SK-N-SH (cell line): ENCODE measurements around the gene RASGRF2. TPM values are rescaled to one million over a fixed set of nuclear protein-coding genes. Genes with fewer than 3 reads are reported as not detected.

Experiments used
- CTCF ChIA-PET: fragments of 300-600, 350-600 bp; formaldehyde crosslinking; extraction: SDS; loops from one replicate; lab custom pipeline; 2021; lab: Yijun Ruan, JAX
- POLR2A ChIA-PET: fragments of 350-600 bp; sonication (Branson Sonifier 250); formaldehyde crosslinking; extraction: SDS; loops from one replicate; lab custom pipeline; 2020; ENCODE audit warnings: antibody characterized with exemption, inconsistent platforms; lab: Yijun Ruan, JAX
- DNase-seq: peaks from one replicate; pipeline ENCODE4 v3.0.0; 2012
- H2AFZ ChIP-seq: fragments of 200-600 bp; sonication (generic); 2 replicates; pipeline ENCODE4 v1.8.1; 2016; ENCODE audit warnings: antibody characterized with exemption, mild to moderate bottlenecking, low read depth
- H3F3A ChIP-seq: fragments of 200-600 bp; sonication (generic); replicated peaks from 2 replicates; pipeline ENCODE3; 2016; ENCODE audit warnings: antibody characterized with exemption, mild to moderate bottlenecking; ENCODE audit not compliant: insufficient read depth
- H3K27ac ChIP-seq, 2 experiments: fragments of 200-500 bp in 1 of 2; fragments of 200-600 bp in 1 of 2; sonication (Bioruptor generic) in 1 of 2; sonication (generic), shearing (Covaris generic) in 1 of 2; 2 replicates each; pipeline versions ENCODE4 v1.5.1 to v1.6.1; 2014 to 2016; ENCODE audit warnings: low read depth in 2 of 2, inconsistent platforms in 1 of 2, low read length in 1 of 2, mild to moderate bottlenecking in 1 of 2, mixed read lengths in 1 of 2
- H3K27me3 ChIP-seq: fragments of 200-600 bp; sonication (generic), shearing (Covaris generic); 2 replicates; pipeline ENCODE4 v1.6.1; 2016; ENCODE audit warnings: mixed run types; ENCODE audit not compliant: insufficient read depth
- H3K36me3 ChIP-seq, 2 experiments: fragments of 200-500 bp in 1 of 2; fragments of 200-600 bp in 1 of 2; sonication (Bioruptor generic) in 1 of 2; sonication (generic) in 1 of 2; replicated peaks in 1 of 2; 2 replicates each; pipeline versions ENCODE3 to v1.5.1; 2014 to 2016; ENCODE audit warnings: low read length in 1 of 2, mild to moderate bottlenecking in 1 of 2; ENCODE audit not compliant: insufficient read depth in 2 of 2, control insufficient read depth in 1 of 2
- H3K4me1 ChIP-seq, 2 experiments: fragments of 200-500 bp in 1 of 2; fragments of 200-600 bp in 1 of 2; sonication (Bioruptor generic) in 1 of 2; sonication (generic), shearing (Covaris generic) in 1 of 2; 2 replicates each; pipeline versions ENCODE4 v1.5.1 to v1.6.1; 2014 to 2016; ENCODE audit warnings: low read depth in 1 of 2, low read length in 1 of 2, mixed run types in 1 of 2; ENCODE audit not compliant: insufficient read depth in 2 of 2, control insufficient read depth in 1 of 2
- H3K4me2 ChIP-seq: fragments of 200-600 bp; sonication (generic), shearing (Covaris generic); 2 replicates; pipeline ENCODE4 v1.6.1; 2017; ENCODE audit warnings: mixed run types
- H3K4me3 ChIP-seq, 2 experiments: fragments of 200-500 bp in 1 of 2; fragments of 200-600 bp in 1 of 2; sonication (Bioruptor generic) in 1 of 2; sonication (generic), shearing (Covaris generic) in 1 of 2; 2 replicates each; pipeline versions ENCODE4 v1.5.1 to v1.8.1; 2014 to 2016; ENCODE audit warnings: low read depth in 2 of 2, inconsistent platforms in 1 of 2, low read length in 1 of 2, mild to moderate bottlenecking in 1 of 2, mixed read lengths in 1 of 2, moderate library complexity in 1 of 2
- H3K79me2 ChIP-seq: fragments of 200-600 bp; sonication (generic); 2 replicates; pipeline ENCODE4 v1.8.1; 2017; ENCODE audit warnings: mild to moderate bottlenecking; ENCODE audit not compliant: insufficient read depth
- H3K9ac ChIP-seq: fragments of 200-600 bp; sonication (generic); 2 replicates; pipeline ENCODE4 v1.6.1; 2017; ENCODE audit warnings: mixed run types
- H3K9me2 ChIP-seq: fragments of 200-600 bp; sonication (generic); 2 replicates; pipeline ENCODE4 v1.6.1; 2017; ENCODE audit warnings: mixed run types
- H3K9me3 ChIP-seq: fragments of 200-600 bp; sonication (generic); 2 replicates; pipeline ENCODE4 v1.6.1; 2017; ENCODE audit warnings: mixed run types, mild to moderate bottlenecking, moderate library complexity
- H4K20me1 ChIP-seq: fragments of 200-600 bp; sonication (generic); 2 replicates; pipeline ENCODE4 v1.6.1; 2017; ENCODE audit warnings: mild to moderate bottlenecking, mixed run types; ENCODE audit not compliant: insufficient read depth
- CHD2 ChIP-seq: fragments of 150-350 bp; IDR thresholded peaks from 2 replicates; pipeline ENCODE4 v1.6.1; 2018; ENCODE audit warnings: low read length; ENCODE audit not compliant: partially characterized antibody
- ELF1 ChIP-seq: IDR thresholded peaks from 2 replicates; pipeline ENCODE4 v1.4.0; 2012
- EP300 ChIP-seq, 2 experiments: IDR thresholded peaks; 2 replicates each; pipeline versions ENCODE4 v1.4.0 to v1.6.1; 2012; ENCODE audit warnings: borderline replicate concordance in 1 of 2, low read depth in 1 of 2, low read length in 1 of 2
- FOSL2 ChIP-seq: IDR thresholded peaks from 2 replicates; pipeline ENCODE4 v1.4.0; 2012; ENCODE audit warnings: low read depth, mild to moderate bottlenecking, moderate library complexity, borderline replicate concordance
- FOXJ3 ChIP-seq: sonication (generic); formaldehyde crosslinking; IDR thresholded peaks from 2 replicates; pipeline ENCODE4 v1.5.1; 2020; ENCODE audit warnings: mild to moderate bottlenecking, missing genetic modification reagents
- FOXM1 ChIP-seq: IDR thresholded peaks from 2 replicates; pipeline ENCODE4 v1.4.0; 2012; ENCODE audit warnings: low read depth, mild to moderate bottlenecking
- GABPA ChIP-seq: IDR thresholded peaks from 2 replicates; pipeline ENCODE4 v1.4.0; 2012; ENCODE audit warnings: low read depth, mild to moderate bottlenecking
- GATA2 ChIP-seq: sonication (generic); formaldehyde crosslinking; IDR thresholded peaks from 2 replicates; pipeline ENCODE4 v1.5.0; 2020; ENCODE audit warnings: mild to moderate bottlenecking, missing genetic modification reagents
- JUND ChIP-seq: IDR thresholded peaks from 2 replicates; pipeline ENCODE4 v1.4.0; 2012
- MXI1 ChIP-seq: IDR thresholded peaks from 2 replicates; pipeline ENCODE4 v1.6.1; 2012; ENCODE audit warnings: mild to moderate bottlenecking, low read depth, low read length, improper control_type of control experiment
- RAD21 ChIP-seq: IDR thresholded peaks from 2 replicates; pipeline ENCODE4 v1.6.1; 2012; ENCODE audit warnings: mild to moderate bottlenecking, low read length
- REST ChIP-seq: IDR thresholded peaks from 2 replicates; pipeline ENCODE4 v1.6.1; 2012; ENCODE audit warnings: mild to moderate bottlenecking, low read depth, low read length, moderate library complexity
- RXRA ChIP-seq: IDR thresholded peaks from 2 replicates; pipeline ENCODE4 v1.4.0; 2012; ENCODE audit warnings: low read depth, mild to moderate bottlenecking, borderline replicate concordance
- SIN3A ChIP-seq: IDR thresholded peaks from 2 replicates; pipeline ENCODE4 v1.6.1; 2012; ENCODE audit warnings: low read depth, mild to moderate bottlenecking, low read length, moderate library complexity, borderline replicate concordance
- TAF1 ChIP-seq: IDR thresholded peaks from 2 replicates; pipeline ENCODE4 v1.6.1; 2012; ENCODE audit warnings: low read depth, mild to moderate bottlenecking, low read length, moderate library complexity, borderline replicate concordance
- TCF12 ChIP-seq: IDR thresholded peaks from 2 replicates; pipeline ENCODE4 v1.4.0; 2012
- TEAD4 ChIP-seq: IDR thresholded peaks from 2 replicates; pipeline ENCODE4 v1.4.0; 2012; ENCODE audit warnings: mild to moderate bottlenecking, borderline replicate concordance; ENCODE audit not compliant: insufficient read depth
- USF2 ChIP-seq: fragments of 150-350 bp; IDR thresholded peaks from 2 replicates; pipeline ENCODE4 v1.6.1; 2017; ENCODE audit warnings: antibody characterized with exemption, low read length, low read depth, borderline replicate concordance
- WGBS: methylation state at CpG from one replicate; pipeline ENCODE4 v1.1.6; 2017; ENCODE audit warnings: low lambda C conversion rate; 5-methylcytosine and 5-hydroxymethylcytosine counted together
- polyA plus RNA-seq, 3 experiments: library from polyadenylated mRNA; depleted of rRNA; stranded (reverse); fragments of >200 nt; gene quantifications; 2 replicates each; pipeline ENCODE4 v1.2.3, GENCODE V29; 2012
- TF ChIP-seq, protein P1 (sequence below): IDR thresholded peaks from 2 replicates; pipeline ENCODE4 v1.4.0; 2012; ENCODE audit warnings: low read depth
- TF ChIP-seq, protein P2 (sequence below): IDR thresholded peaks from 2 replicates; pipeline ENCODE4 v1.4.0; 2012; ENCODE audit warnings: low read depth, borderline replicate concordance
- TF ChIP-seq, protein P3 (sequence below): IDR thresholded peaks from 2 replicates; pipeline ENCODE4; 2012

RASGRF2 gene
- polyA plus RNA-seq, 1 of the 3 experiments (the other 2 are of a cell fraction) = under 0.01 TPM

DNA sequence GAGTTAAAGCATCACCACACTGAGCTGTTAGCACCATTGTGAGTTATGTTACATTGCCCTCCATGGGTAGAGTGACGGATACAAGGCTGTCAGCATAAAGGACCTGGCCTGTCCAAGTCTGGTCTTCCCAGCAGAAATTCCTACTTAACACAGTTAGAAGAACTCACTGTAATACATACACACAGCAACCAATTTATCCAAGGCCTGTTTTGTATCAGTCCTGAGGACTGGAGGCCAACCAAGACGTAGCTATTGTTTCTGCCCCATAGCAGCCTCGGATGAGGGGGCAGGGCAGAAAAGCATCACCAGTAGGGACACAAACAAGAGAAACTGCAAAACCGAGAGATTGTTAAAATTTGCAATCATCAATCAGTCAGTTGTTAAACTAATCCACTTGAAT, 206.9 kb downstream of the RASGRF2 start:
- 76% methylated on average over 4 of the region's 4 CpGs for WGBS

GRCh38 chr5:81167544-81167943, 207.4 kb downstream of the RASGRF2 start:
- Histone ChIP-seq H3K27ac (no peak overlapping the region; a peak in 1 of 4 replicates), H3K9ac (no peak overlapping the region), H3K27me3 (no peaks in the 10 kb centered on the region), H3K4me3 (no peak overlapping the region), H2AFZ (no peak overlapping the region), H3K4me2 (no peak overlapping the region), H3K9me2 (no peaks in the 10 kb centered on the region), H3K9me3 (no peaks in the 10 kb centered on the region), H3K4me1 (peaks cover 0 to 13% of the 10 kb centered on the region in 2 experiments; a peak in 1 of 4 replicates), H3K79me2 (no peaks in the 10 kb centered on the region), H3K36me3 (no peaks in the 10 kb centered on the region), H3F3A (no peaks in the 10 kb centered on the region), H4K20me1 (no peaks in the 10 kb centered on the region)
- POLR2A ChIA-PET = no interaction called here
- DNase-seq = no peak
- CTCF ChIA-PET = interaction anchor here (0.6 to 3.1 kb wide), 6 partner anchors 9 to 457 kb away, joined by 3 to 27 read pairs (median 4); no protein-coding TSS in a partner anchor
- WGBS = 52% methylated on average over 8 of the region's 8 CpGs
- TF ChIP-seq, protein P1, sequence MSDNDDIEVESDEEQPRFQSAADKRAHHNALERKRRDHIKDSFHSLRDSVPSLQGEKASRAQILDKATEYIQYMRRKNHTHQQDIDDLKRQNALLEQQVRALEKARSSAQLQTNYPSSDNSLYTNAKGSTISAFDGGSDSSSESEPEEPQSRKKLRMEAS = no peak
- TF ChIP-seq CHD2 (no peak), GATA2 (CRISPR knock-in tag) (no peak), USF2 (no peak), REST (no peak), ELF1 (no peak), JUND (no peak), TAF1 (no peak), TCF12 (no peak), RAD21 (no peak), FOSL2 (no peak), RXRA (no peak), FOXM1 (no peak), EP300 (IDR thresholded peaks at IDR 0.05; ENCODE audit: borderline replicate concordance in 1 of 2, low read depth in 1 of 2, low read length in 1 of 2) (no peak), SIN3A (no peak), FOXJ3 (no peak)
- TF ChIP-seq, protein P2, sequence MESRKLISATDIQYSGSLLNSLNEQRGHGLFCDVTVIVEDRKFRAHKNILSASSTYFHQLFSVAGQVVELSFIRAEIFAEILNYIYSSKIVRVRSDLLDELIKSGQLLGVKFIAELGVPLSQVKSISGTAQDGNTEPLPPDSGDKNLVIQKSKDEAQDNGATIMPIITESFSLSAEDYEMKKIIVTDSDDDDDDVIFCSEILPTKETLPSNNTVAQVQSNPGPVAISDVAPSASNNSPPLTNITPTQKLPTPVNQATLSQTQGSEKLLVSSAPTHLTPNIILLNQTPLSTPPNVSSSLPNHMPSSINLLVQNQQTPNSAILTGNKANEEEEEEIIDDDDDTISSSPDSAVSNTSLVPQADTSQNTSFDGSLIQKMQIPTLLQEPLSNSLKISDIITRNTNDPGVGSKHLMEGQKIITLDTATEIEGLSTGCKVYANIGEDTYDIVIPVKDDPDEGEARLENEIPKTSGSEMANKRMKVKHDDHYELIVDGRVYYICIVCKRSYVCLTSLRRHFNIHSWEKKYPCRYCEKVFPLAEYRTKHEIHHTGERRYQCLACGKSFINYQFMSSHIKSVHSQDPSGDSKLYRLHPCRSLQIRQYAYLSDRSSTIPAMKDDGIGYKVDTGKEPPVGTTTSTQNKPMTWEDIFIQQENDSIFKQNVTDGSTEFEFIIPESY = no peak
- TF ChIP-seq, protein P3, sequence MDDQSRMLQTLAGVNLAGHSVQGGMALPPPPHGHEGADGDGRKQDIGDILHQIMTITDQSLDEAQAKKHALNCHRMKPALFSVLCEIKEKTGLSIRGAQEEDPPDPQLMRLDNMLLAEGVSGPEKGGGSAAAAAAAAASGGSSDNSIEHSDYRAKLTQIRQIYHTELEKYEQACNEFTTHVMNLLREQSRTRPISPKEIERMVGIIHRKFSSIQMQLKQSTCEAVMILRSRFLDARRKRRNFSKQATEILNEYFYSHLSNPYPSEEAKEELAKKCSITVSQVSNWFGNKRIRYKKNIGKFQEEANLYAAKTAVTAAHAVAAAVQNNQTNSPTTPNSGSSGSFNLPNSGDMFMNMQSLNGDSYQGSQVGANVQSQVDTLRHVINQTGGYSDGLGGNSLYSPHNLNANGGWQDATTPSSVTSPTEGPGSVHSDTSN = no peak

More for the DNA sequence above, 206.9 kb downstream of the RASGRF2 start:
- H3K27me3 ChIP-seq = no peaks in the 10 kb centered on the region
- no peaks in the 10 kb centered on the region for H3K9me3 ChIP-seq
- ChIA-PET CTCF (interaction anchor here (0.9 to 3.1 kb wide), 7 partner anchors 10 to 490 kb away, joined by 3 to 27 read pairs (median 5); no protein-coding TSS in a partner anchor), POLR2A (no interaction called here)
- no peak overlapping the region; a peak in 1 of 4 replicates for H3K27ac ChIP-seq
- H4K20me1 ChIP-seq = no peaks in the 10 kb centered on the region
- no peaks in the 10 kb centered on the region for H3K36me3 ChIP-seq
- H3K79me2 ChIP-seq = no peaks in the 10 kb centered on the region
- H3K9ac ChIP-seq = no peak overlapping the region
- DNase-seq = no peak
- TF ChIP-seq GABPA (no peak), MXI1 (no peak), TEAD4 (no peak)
- H3K4me3 ChIP-seq = no peak overlapping the region
- peaks cover 0 to 13% of the 10 kb centered on the region in 2 experiments; a peak in 1 of 4 replicates for H3K4me1 ChIP-seq
- H2AFZ ChIP-seq = no peak overlapping the region
- H3K4me2 ChIP-seq = no peak overlapping the region
- H3K9me2 ChIP-seq = no peaks in the 10 kb centered on the region
- H3F3A ChIP-seq = no peaks in the 10 kb centered on the region
